K562 (cell line): ENCODE data around the gene COL1A1. TPM values are rescaled to one million over a fixed set of nuclear protein-coding genes. Genes with fewer than 3 reads are reported as not detected.

Source experiments
- ATAC-seq: fragments of 200-7000 bp; cut with Tn5 transposase; 3 replicates; pipeline ENCODE4 v1.9.1; 2020; ENCODE audit warnings: moderate library complexity
- BruUV-seq: library from RNA; stranded (reverse); fragments of 400-500 nt; replicated peaks from 2 replicates; lab custom pipeline; 2021; lab: Mats Ljungman, UMichigan
- CTCF ChIA-PET: fragments of 300-600 bp; formaldehyde crosslinking; extraction: SDS; loops from one replicate; lab custom pipeline; 2021; ENCODE audit warnings: low intra/inter-chr PET ratio; lab: Yijun Ruan, JAX
- POLR2A ChIA-PET: fragments of 300-600, 350-650 bp; sonication (Branson Sonifier 250); formaldehyde crosslinking; extraction: SDS; loops from one replicate; lab custom pipeline; 2021; ENCODE audit warnings: antibody characterized with exemption, inconsistent platforms; lab: Yijun Ruan, JAX
- DNase-seq, 4 experiments: peaks; one replicate each; pipeline versions ENCODE4 v3.0.0 to v3.0.0-alpha.2; 2011 to 2018; ENCODE audit warnings: low spot score in 3 of 4, mixed read lengths in 3 of 4; ENCODE audit errors: extremely low read depth in 1 of 4
- FAIRE-seq: peaks from 2 replicates; lab custom pipeline; 2011; peaks lifted over from hg19 to GRCh38; lab: Jason Lieb, UNC
- H2AFZ ChIP-seq: 2 replicates; pipeline ENCODE4 v1.6.0; 2011; ENCODE audit warnings: low read depth, low read length, control low read depth, inconsistent platforms
- H3K27ac ChIP-seq: fragments of 200-600 bp; 3 replicates; pipeline ENCODE4 v1.8.0; 2011; ENCODE audit warnings: low read depth, mild to moderate bottlenecking, control low read depth, inconsistent platforms, low read length, moderate library complexity, mixed read lengths; ENCODE audit errors: extremely low read depth
- H3K27me3 ChIP-seq, 2 experiments: fragments of 300-600 bp in 1 of 2; 2 replicates in 1 of 2; 3 replicates in 1 of 2; pipeline versions ENCODE4 v1.6.0 to v1.8.0; 2011; ENCODE audit warnings: inconsistent platforms in 2 of 2, low read length in 2 of 2, mild to moderate bottlenecking in 1 of 2, mixed read lengths in 1 of 2, moderate library complexity in 1 of 2; ENCODE audit not compliant: control insufficient read depth in 2 of 2, insufficient read depth in 2 of 2
- H3K36me3 ChIP-seq: fragments of 300-600 bp; 3 replicates; pipeline ENCODE4 v1.8.0; 2011; ENCODE audit warnings: mild to moderate bottlenecking, low read length, inconsistent platforms; ENCODE audit not compliant: control insufficient read depth, insufficient read depth
- H3K4me1 ChIP-seq, 2 experiments: fragments of 200-600 bp in 1 of 2; replicated peaks in 1 of 2; 2 replicates in 1 of 2; 3 replicates in 1 of 2; pipeline versions ENCODE4 v1.5.1 to v1.8.0; 2011; ENCODE audit warnings: inconsistent platforms in 2 of 2, low read length in 2 of 2, mild to moderate bottlenecking in 1 of 2, mixed read lengths in 1 of 2, moderate library complexity in 1 of 2; ENCODE audit not compliant: control insufficient read depth in 2 of 2, insufficient read depth in 2 of 2
- H3K4me2 ChIP-seq: 2 replicates; pipeline ENCODE4 v1.6.1; 2011; ENCODE audit warnings: low read length, control low read depth, inconsistent platforms, mixed read lengths; ENCODE audit not compliant: insufficient read depth
- H3K4me3 ChIP-seq: fragments of 200-600 bp; sonication (generic), shearing (Covaris generic); 2 replicates; pipeline ENCODE4 v1.5.1; 2016; ENCODE audit warnings: control low read depth, inconsistent platforms
- H3K79me2 ChIP-seq: fragments of 200-600 bp; 3 replicates; pipeline ENCODE4 v1.8.0; 2011; ENCODE audit warnings: low read length, inconsistent platforms; ENCODE audit not compliant: control insufficient read depth, insufficient read depth
- H3K9ac ChIP-seq, 2 experiments: 2 replicates each; pipeline versions ENCODE4 v1.6.0 to v1.6.1; 2011; ENCODE audit warnings: low read depth in 2 of 2, low read length in 2 of 2, control low read depth in 1 of 2, inconsistent platforms in 1 of 2, mild to moderate bottlenecking in 1 of 2, mixed read lengths in 1 of 2; ENCODE audit not compliant: insufficient read depth in 1 of 2
- H3K9me1 ChIP-seq: one replicate; pipeline ENCODE4 v1.6.0; 2011; ENCODE audit warnings: inconsistent platforms, mild to moderate bottlenecking, low read length, moderate library complexity; ENCODE audit not compliant: control insufficient read depth, insufficient read depth
- H3K9me3 ChIP-seq: replicated peaks from 2 replicates; pipeline ENCODE4 v1.5.1; 2011; ENCODE audit warnings: low read depth, low read length, inconsistent platforms; ENCODE audit not compliant: control insufficient read depth, insufficient read depth
- H4K20me1 ChIP-seq: replicated peaks from 2 replicates; pipeline ENCODE4 v1.6.1; 2011; ENCODE audit warnings: low read length, inconsistent platforms, mixed read lengths; ENCODE audit not compliant: control insufficient read depth, insufficient read depth
- BCOR ChIP-seq: fragments of 450-650 bp; IDR thresholded peaks from 2 replicates; pipeline ENCODE4 v1.6.1; 2016
- CGGBP1 ChIP-seq: fragments of 250-450 bp; sonication (Bioruptor Pico); IDR thresholded peaks from 2 replicates; pipeline ENCODE4 v1.9.0; 2021; ENCODE audit warnings: mild to moderate bottlenecking
- CUX1 ChIP-seq: fragments of 200-800 bp; sonication (Bioruptor generic); IDR thresholded peaks from 2 replicates; pipeline ENCODE4 v1.6.1; 2016; ENCODE audit warnings: missing genetic modification characterization, missing compliant biosample characterization
- E2F1 ChIP-seq: sonication (generic); formaldehyde crosslinking; IDR thresholded peaks from 2 replicates; pipeline ENCODE4 v1.8.1; 2023; ENCODE audit warnings: mild to moderate bottlenecking, missing genetic modification reagents, moderate library complexity
- GTF2B ChIP-seq: IDR thresholded peaks from 2 replicates; pipeline ENCODE4 v1.6.1; 2011; ENCODE audit not compliant: insufficient read length; ENCODE audit errors: extremely low read depth
- MCM3 ChIP-seq: fragments of 450-650 bp; IDR thresholded peaks from 2 replicates; pipeline ENCODE4 v1.6.1; 2016
- NR2C1 ChIP-seq, 2 experiments: fragments of 450-650 bp; IDR thresholded peaks; 2 replicates each; pipeline ENCODE4 v1.6.1; 2017; ENCODE audit warnings: mild to moderate bottlenecking in 2 of 2, antibody characterized with exemption in 1 of 2, inconsistent platforms in 1 of 2, missing compliant biosample characterization in 1 of 2, missing genetic modification characterization in 1 of 2
- PML ChIP-seq: IDR thresholded peaks from 2 replicates; pipeline ENCODE4 v1.6.1; 2012; ENCODE audit warnings: low read length, inconsistent platforms
- ZNF512 ChIP-seq: IDR thresholded peaks from 2 replicates; pipeline ENCODE4 v1.6.1; 2016; ENCODE audit warnings: missing genetic modification characterization, missing compliant biosample characterization
- WGBS: fragments of 100-300 bp; shearing (Covaris generic); methylation state at CpG from one replicate; pipeline ENCODE4 v1.1.6; 2016; ENCODE audit warnings: low coverage, mixed read lengths; ENCODE audit not compliant: insufficient coverage; ENCODE audit errors: missing lambda C conversion rate; 5-methylcytosine and 5-hydroxymethylcytosine counted together
- in situ Hi-C: fragments of 300-500 bp; cut with MboI; formaldehyde crosslinking; loops from 4 replicates; pipeline ENCODE4 v1.15.0; 2018; ENCODE audit warnings: inconsistent platforms, mixed read lengths
- intact Hi-C: fragments of 100-400 bp; cut with micrococcal nuclease; formaldehyde crosslinking; loops from 2 replicates; pipeline ENCODE4 v1.14.2; 2022
- polyA plus RNA-seq, 8 experiments: library from polyadenylated mRNA; depleted of rRNA in 4 of 8; stranded (reverse) in 5 of 8; unstranded in 3 of 8; fragments of >200 nt; fragmentation: Nextera tagmentation in 2 of 8; fragmentation: Illumina TruSeq in 1 of 8; extraction: Ambion mirVana in 2 of 8; extraction: Trizol in 1 of 8; gene quantifications; 2 replicates each; pipeline versions ENCODE4 v1.2.1 to v1.2.3, GENCODE V29; 2011 to 2014; ENCODE audit warnings: inconsistent platforms in 1 of 8, missing spikeins in 1 of 8
- total RNA-seq, 7 experiments: library from RNA; depleted of rRNA in 6 of 7; stranded (reverse); fragments of >200 nt in 6 of 7; fragmentation: Illumina TruSeq in 2 of 7; extraction: Trizol in 2 of 7; gene quantifications; 2 replicates each; pipeline versions ENCODE4 v1.2.1 to v1.2.3, GENCODE V29; 2011 to 2021; ENCODE audit warnings: low replicate concordance in 1 of 7

The COL1A1 gene
- total and polyA plus RNA-seq, 9 of the 15 experiments (the other 6 are each of a cell fraction or from before 2014, with no cell fraction given): 0.04 to 3.4 (median 0.18) TPM

GRCh38 chr17:50165867-50166517, 35.4 kb downstream of the COL1A1 start, which contains the start of gene SGCA:
TSS of gene SGCA (plus strand) at chr17:50166005. CDS start at chr17:50166041, 36 bp downstream.
- intact Hi-C loops: no loop called here
- ATAC-seq: no peak

More at GRCh38 chr17:50165867-50166517, 35.4 kb downstream of the COL1A1 start, which contains the start of gene SGCA:
- Histone ChIP-seq H3K9ac (peak within 1 kb of the TSS in 1 of 2 experiments; percentile 50; a peak in 2 of 4 replicates), H3K9me1 (no peaks in the 10 kb centered on the region), H3K36me3 (no peaks in the 10 kb centered on the region), H3K79me2 (no peaks in the 10 kb centered on the region), H3K27me3 (peaks cover 0 to 12% of the 10 kb centered on the region in 2 experiments; a peak in 1 of 5 replicates), H3K27ac (no peak within 1 kb of the TSS), H4K20me1 (peaks cover 7% of the 10 kb centered on the region; the same call in 1 of the 2 replicates), H2AFZ (no peak within 1 kb of the TSS), H3K4me2 (no peak within 1 kb of the TSS), H3K4me3 (no peak within 1 kb of the TSS), H3K4me1 (peaks cover 6 to 30% of the 10 kb centered on the region in 2 experiments; a peak in 3 of 5 replicates), H3K9me3 (no peaks in the 10 kb centered on the region)
- BruUV-seq: no TSS peak
- 34% methylated on average over 12 of the region's 15 CpGs for WGBS
- ChIA-PET CTCF (no interaction called here), POLR2A (interaction anchor here (0.6 to 1.5 kb wide), 5 partner anchors 9 to 202 kb away, joined by 3 to 4 read pairs (median 3); no protein-coding TSS in a partner anchor)
- TF ChIP-seq NR2C1 (IDR thresholded peaks at IDR 0.05): no peak
- no peak for TF ChIP-seq NR2C1 (tag; IDR thresholded peaks at IDR 0.05)
- no peak for TF ChIP-seq CUX1 (CRISPR knock-in tag)
- no peak for TF ChIP-seq CGGBP1 (CRISPR knock-in tag)
- no peak for TF ChIP-seq E2F1
- TF ChIP-seq PML: no peak
- TF ChIP-seq MCM3: no peak
- no peak for TF ChIP-seq BCOR
- no peak for TF ChIP-seq ZNF512 (tag)
- TF ChIP-seq GTF2B: no peak
- FAIRE-seq (no peak), DNase-seq (no peak)
- in situ Hi-C loops: no loop called here
